ENCODE results near the gene DCUN1D2.
"Not testable (repeated sequence)": the region's sequence is repeated elsewhere in the genome, so short reads cannot be mapped to it uniquely, and the experiment has no call there.

DCUN1D2 gene

DNA sequence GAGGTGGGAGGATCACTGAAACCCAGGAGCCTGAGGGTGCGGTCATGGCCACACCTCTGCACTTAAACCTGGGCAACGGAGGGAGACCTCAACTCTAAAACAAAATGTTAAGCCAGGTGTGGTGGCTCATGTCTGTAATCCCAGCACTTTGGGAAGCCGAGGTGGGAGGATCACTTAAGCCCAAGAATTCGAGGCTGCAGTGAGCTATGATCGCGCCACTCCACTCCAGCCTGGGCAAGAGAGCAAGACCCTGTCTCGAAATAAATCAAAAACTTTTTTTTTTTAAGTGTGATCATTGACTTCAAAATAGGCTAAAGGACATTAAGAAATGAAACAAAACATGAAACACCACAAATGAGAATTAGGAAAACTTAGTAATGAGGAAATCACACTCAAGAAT is 20.9 kb downstream of the DCUN1D2 start:
- DNase-seq (ENCODE audit: extremely low spot score, insufficient read length, low read depth) (no peak), FAIRE-seq (no peak)

- DNase-seq (ENCODE audit: extremely low spot score, insufficient read length, low read depth) (no peak), FAIRE-seq (no peak)
Observed at GRCh38 chr13:113468472-113469201, 21.9 kb downstream of the DCUN1D2 start.

DNA sequence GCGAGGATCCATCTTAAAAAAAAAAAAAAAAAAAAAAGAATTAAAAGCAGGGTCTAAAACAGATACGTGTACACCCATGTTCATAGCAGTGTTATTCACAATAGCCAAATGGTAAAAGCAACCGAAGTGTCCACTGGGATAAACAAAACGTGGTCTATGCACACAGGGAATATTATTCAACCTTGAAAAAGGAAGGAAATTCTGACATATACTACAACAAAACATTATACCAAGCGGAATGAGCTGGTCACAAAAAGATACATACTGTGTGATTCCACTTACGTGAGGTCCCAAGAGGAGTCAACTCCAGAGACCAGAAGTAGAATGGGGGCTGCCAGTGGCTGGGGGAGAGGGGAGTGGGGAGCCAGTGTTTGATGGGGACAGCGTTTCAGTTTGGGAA is 22.5 kb downstream of the DCUN1D2 start:
- no peak for FAIRE-seq
- DNase-seq (ENCODE audit: extremely low spot score, insufficient read length, low read depth) = no peak

- DNase-seq (ENCODE audit: extremely low spot score, insufficient read length, low read depth) = no peak
- no peak for FAIRE-seq
Observed at GRCh38 chr13:113466383-113466782, 24.1 kb downstream of the DCUN1D2 start.

- FAIRE-seq = no peak
- DNase-seq (ENCODE audit: extremely low spot score, insufficient read length, low read depth) = no peak
Observed at GRCh38 chr13:113465300-113465699, 25.2 kb downstream of the DCUN1D2 start.

DNA sequence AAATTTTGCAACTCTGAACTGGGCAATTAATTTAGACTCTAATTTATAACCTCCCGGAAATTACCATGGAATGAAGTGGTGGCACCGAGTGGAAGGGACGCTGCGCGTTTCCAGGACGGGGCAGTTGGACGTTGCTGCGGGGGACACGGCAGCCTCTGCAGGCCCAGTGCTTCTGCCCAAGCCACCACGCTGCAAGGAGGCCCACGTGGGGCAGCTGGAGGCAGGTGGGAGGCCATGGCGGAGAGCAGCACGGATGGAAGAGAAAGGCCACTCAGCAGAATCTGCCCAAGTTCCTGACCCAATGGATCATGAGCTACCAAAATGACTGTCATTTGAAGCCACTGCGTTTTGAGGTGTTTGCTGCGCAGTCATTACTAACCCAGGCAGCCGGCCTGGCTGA is 26.0 kb downstream of the DCUN1D2 start:
- DNase-seq (ENCODE audit: extremely low spot score, insufficient read length, low read depth) = no peak
- FAIRE-seq = no peak

GRCh38 chr13:113461022-113461751 is 29.3 kb downstream of the DCUN1D2 start:
- FAIRE-seq = no peak
- no peak for DNase-seq (ENCODE audit: extremely low spot score, insufficient read length, low read depth)

GRCh38 chr13:113460599-113460998 is 29.9 kb downstream of the DCUN1D2 start:
- no peak for FAIRE-seq

DNA sequence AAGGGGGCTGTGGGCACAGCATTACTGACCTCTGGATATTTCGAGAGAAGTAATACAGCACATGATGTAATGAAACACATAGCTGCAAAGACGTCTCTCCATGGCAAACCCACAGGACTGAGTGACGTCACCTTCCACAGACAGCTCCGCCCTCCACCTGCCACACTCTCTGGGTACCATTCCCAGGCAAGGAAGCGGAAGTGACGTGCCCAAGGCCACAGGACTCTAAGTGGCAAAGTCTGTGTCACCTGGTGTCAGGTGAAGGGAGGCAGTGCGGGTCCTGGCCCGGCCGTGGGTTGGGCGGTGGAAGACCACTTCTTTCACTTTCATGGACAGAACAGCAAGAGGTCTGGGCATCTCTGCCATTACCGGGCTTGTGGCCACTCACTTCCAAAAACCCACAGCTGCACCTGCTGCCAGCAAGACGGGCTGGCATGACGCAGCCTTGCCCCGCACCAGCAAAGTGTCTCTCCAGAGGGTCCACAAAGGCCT is 30.4 kb downstream of the DCUN1D2 start:
- no peak for FAIRE-seq
- DNase-seq (ENCODE audit: extremely low spot score, insufficient read length, low read depth) = no peak

More at GRCh38 chr13:113460599-113460998, 29.9 kb downstream of the DCUN1D2 start:
- DNase-seq (ENCODE audit: extremely low spot score, insufficient read length, low read depth) = no peak

DNA sequence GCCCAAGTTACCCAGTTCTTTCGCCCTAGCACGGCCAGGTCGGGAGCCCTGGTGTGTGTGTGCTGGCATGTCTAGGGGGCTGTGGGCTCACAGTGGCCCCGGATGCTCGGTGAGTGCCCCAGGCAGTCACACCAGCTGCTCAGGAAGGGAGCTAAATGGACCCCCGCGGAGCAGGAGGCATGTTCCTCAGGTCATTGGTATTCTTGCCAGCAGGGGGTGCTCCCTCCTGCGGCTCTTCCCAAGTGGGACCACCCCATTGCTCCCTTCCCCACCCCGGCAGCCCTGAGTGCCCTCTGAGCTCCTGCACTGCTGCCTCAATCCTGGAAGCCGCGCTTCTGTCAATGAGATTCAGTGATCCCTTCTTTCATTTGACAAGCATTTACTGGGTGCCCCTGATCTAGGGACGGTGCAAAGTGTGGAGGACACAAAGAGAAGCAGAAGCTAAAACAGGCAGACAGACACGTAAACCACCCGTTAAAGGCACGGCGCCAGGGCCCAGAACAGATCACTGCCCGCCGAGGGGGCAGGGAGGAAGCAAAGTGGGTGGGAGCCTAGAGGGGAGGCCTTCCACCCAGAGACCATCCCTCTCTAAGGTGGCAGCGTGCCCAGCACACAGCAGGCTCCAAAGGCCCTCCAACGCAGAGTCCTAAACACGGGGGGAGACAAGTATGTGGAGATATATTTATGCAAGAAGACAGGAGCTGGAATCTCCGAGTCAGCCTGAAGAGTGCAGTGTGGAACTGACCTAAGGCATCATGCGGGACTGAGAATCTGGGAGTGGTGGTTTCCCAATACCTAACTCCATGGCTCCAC is 32.1 kb downstream of the DCUN1D2 start:
- FAIRE-seq = no peak
- DNase-seq (ENCODE audit: extremely low spot score, insufficient read length, low read depth) = no peak

- DNase-seq (ENCODE audit: extremely low spot score, insufficient read length, low read depth) (no peak), FAIRE-seq (no peak)
Observed at GRCh38 chr13:113457510-113457909, 33.0 kb downstream of the DCUN1D2 start.

GRCh38 chr13:113456116-113456702 is 34.3 kb downstream of the DCUN1D2 start:
- FAIRE-seq (no peak), DNase-seq (ENCODE audit: extremely low spot score, insufficient read length, low read depth) (no peak)

DNA sequence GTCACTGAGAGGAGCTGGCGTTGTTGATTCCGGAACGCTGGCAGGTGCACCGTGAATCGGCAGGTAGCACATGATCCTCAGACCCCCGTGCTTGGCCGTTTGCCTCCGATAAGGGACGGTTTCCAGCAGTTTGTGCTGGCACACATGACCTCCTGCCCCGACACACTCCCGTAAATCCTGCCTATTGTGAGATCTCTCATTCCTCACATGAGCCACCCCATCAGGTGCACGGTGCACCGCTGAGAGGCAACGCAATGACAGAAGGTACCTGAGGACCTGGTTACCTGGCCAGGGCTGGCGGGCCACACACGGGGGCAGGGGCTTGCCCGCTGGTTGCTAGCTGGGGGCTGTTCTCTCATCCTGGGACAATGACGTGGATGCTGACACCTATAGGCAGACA is 35.1 kb downstream of the DCUN1D2 start:
- FAIRE-seq = no peak
- no peak for DNase-seq (ENCODE audit: extremely low spot score, insufficient read length, low read depth)

- FAIRE-seq (no peak), DNase-seq (ENCODE audit: extremely low spot score, insufficient read length, low read depth) (no peak)
Observed at GRCh38 chr13:113454936-113455335, 35.6 kb downstream of the DCUN1D2 start.

DNA sequence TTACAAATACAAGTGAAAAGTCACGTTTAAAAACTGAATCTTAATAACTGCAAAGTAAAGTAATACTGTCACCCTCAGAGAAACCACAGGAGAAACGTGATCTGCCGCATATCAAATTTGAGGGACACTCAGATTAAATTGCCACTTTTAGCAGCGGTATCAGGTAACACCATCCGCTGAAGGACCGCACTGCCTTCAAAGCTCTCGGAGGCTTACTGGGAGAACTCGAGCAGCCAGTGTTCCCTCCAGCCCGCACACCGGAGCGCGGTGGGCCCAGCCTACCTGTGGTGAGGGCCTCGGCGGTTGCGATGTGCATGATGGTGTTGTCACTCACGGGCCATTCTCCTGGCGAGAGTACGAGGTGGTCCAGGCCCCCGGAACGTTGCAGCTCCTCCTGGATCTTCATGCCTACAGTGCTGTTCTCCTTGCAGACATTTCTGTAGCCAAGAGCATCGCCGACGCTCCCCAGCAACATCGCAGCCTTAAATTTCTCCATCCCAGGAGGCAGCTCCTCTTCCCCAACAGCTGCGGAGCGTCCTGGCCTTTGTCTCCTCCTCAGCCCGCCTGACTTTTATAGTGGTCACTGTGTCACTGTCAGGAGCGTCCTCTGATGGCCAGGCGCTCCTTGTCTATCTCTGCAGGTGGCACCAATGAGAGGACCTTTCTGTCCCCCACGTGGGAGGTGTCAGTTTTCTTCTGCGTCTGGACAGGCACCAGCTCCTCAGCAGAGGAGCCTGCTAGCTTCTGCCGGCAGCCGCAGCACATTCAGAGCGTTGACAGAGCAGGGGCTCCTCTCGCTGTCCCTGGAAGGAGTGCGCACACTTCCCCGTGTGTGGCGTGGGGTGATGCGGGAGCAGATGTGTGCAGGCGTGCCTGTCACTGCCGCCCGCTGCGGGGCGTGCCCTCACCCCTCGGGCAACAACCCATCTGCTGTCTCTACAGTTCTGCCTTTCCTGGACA is 37.3 kb downstream of the DCUN1D2 start, which contains the start of gene ADPRHL1:
Gene ADPRHL1, minus strand, starts transcription at position 547 of the 960 bp plus-strand sequence. Its CDS starts 51 bp downstream, at position 496.
- no peak for FAIRE-seq
- DNase-seq (ENCODE audit: extremely low spot score, insufficient read length, low read depth) = no peak

DNA sequence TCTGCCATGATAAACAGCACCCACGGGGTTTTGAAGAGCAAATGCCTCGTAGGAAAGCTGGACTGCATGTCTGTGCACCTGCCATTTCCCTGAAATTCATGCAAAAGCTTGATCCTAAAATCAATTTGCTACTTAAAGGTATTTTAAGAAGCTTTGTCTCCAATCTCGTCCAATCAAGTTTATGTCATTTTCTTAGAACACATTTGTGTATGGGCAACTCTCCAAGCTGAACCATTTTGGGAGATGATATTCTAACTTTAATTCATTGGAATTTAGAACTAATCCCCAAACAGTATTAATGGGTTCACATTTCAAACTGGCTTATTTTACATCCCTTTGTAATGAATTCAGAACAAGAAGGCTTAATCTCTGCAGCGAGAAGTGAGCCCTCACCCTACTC is 38.0 kb downstream of the DCUN1D2 start:
- no peak for FAIRE-seq

DNA sequence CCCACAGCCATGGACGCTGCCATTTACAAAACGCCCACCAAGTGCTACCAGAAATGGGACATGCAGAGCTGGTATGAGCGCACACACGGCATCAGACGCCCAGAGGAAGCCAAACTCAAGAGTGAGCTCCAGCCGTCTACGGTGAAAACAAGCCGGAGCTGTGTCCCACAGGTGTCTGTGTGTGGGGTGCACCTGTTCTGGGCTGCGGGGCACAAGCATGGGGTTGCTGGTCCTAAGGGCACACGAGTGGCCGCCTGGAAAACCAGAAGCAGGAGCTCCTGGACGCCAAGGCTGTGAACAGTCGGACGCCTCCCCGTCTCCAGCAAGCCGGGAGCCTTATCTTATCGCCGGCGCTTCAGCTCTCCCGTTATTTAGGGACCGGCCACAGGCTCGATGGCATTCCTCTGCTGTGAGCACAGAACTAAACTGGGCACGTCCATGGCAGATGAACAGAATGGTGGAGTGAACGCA is 38.5 kb downstream of the DCUN1D2 start:
- FAIRE-seq (no peak), DNase-seq (ENCODE audit: extremely low spot score, insufficient read length, low read depth) (no peak)

More for the DNA sequence above, 38.0 kb downstream of the DCUN1D2 start:
- DNase-seq (ENCODE audit: extremely low spot score, insufficient read length, low read depth) = no peak

DNA sequence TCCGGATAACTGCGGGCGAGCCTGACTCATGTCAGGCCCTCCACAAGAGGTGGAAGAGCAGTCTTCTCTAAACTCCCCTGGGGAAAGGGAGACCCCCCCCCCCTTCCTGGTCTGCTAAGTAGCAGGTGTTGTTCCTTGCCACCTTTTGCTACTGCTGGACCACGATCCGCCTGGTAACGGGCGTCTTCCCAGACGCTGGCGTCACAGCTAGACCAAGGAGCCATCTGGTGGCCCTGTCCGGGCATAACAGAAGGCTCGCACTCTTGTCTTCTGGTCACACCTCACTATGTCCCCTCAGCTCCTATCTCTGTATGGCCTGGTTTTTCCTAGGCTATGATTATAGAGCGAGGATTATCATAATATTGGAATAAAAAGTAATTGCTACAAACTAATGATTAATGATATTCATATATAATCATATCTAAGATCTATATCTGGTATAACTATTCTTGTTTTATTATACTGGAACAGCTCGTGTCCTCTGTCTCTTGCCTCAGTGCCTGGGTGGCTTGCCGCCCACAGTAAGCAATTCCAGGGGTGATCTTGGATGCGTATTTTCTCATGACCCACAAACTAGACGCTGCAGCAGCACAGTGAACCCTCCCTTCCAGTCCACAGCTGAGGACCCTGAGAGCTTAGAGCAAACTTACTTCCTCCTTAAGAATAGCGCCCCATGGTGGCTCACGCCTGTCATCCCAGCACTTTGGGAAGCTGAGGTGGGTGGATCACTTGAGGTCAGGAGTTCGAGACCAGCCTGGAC is 39.5 kb downstream of the DCUN1D2 start:
- not testable (repeated sequence) for DNase-seq (ENCODE audit: extremely low spot score, insufficient read length, low read depth); FAIRE-seq
